Dermis blood vessel endothelial cell (primary cell): Measurements from ENCODE around the gene TFIP11. TPM values are rescaled to one million over a fixed set of nuclear protein-coding genes. Genes with fewer than 3 reads are reported as not detected.

Experiments used
- DNase-seq: peaks from one replicate; pipeline ENCODE4 v3.0.0; 2010
- total RNA-seq: library from RNA; depleted of rRNA; stranded (reverse); fragments of >200 nt; gene quantifications from 2 replicates; pipeline ENCODE4 v1.2.3, GENCODE V29; 2014

TFIP11 gene
- total RNA-seq, 1 donor from 2014 or later, result 54.1 TPM

DNA sequence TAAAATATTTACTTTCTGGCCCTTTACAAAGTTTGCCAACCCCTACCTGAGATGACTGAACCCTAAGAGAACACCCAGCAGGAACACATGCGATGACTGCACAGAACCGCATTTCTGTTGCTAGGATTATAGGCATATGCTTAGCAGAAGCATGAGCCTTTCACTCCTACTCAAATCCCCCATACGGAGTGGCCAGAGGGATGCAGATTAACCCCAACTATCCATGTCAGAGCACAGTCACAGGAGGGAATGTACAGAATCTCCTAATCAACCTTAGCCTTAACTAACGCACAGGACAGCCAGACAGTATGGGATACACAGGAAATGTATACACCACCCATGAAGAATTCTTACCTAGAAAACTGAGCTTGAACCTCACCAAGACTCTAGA is 34.9 kb downstream of the TFIP11 start:
- DNase-seq, result no peak

DNA sequence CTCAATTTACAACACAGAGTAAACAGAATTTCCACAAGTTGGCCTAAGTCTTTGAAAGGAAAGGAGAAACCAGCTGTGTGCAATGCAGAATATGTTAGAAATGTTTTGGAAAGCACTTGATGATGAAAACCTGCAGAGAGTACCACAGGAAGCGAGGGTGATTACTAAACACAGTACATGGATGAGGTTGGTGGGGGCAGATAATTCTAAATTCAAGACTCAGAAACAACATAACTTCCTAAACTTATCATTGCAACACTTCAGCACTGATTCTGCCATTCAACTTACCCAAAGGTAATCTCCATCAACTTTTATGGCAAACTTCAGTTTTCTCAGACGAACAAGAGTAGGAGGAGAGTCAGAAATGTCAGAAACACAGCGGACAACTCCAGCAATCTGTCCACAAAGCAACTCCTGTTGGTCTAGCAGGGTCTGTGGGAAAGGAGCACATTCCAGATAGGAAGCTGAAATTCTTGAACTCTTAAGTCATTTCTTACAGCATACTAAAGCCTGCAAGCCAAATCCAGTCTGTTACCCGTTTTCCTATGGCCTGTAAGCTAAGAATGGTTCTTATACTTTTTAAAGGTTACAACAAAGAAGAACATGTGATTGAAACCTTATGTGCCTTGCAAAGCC is 35.5 kb downstream of the TFIP11 start:
- DNase-seq, result no peak

DNA sequence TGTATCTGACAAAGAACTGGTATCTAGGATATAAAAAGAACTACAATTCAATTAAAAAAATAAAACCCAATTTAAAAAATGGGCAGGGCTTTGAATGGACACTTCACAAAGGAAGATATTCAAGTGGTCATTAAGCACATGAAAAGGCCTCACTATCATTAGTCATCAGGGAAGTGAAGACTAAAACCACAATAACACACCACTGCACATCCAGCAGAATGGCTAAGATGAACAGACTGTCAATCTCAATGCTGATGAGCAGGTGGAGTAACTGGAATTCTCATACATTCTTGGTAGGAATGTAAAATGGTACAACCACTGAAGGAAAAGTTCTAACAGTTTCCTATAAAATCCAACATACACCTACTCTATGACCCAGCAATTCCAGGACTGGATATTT is 37.6 kb downstream of the TFIP11 start:
- peak; percentile 42 for DNase-seq

DNA sequence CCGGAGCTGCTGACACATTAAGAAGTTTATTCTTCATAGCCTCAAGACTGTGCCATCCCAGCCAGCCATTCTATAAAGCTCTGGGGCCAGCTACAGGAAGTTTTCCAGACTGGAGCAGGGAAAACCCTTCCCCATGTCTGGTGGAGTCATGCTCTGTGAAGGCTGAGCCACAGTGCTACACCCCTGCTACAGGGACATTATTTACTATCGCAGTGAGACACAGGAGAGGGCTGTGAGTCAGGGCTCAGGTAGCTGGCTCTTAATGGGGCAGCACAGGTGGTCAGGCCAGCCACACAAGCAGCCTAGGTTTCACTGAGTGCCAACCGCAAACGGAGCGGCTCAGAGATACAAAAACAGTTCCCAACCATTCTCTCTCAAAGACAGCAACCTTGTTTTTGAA is 40.8 kb downstream of the TFIP11 start:
- peak; percentile 90 for DNase-seq

DNA sequence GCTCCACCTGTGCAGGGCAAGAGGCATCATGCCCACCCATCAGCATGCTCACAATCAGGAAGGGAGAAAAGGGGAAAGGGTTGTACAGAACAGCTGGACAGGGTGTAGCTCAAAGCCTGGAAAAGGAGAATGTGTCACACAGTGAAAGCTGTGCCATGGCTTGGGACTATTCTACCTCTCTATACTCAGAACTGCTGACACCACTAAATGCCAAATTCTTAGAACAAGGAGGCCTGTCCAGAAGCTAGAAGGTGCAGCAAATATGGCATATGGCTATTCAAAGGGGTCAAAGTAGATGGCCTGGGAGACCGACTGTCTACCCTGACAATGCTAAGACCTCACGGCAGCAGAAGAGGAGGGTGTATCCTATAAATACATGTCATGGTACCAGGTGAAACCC is 41.5 kb downstream of the TFIP11 start:
- DNase-seq, result no peak

DNA sequence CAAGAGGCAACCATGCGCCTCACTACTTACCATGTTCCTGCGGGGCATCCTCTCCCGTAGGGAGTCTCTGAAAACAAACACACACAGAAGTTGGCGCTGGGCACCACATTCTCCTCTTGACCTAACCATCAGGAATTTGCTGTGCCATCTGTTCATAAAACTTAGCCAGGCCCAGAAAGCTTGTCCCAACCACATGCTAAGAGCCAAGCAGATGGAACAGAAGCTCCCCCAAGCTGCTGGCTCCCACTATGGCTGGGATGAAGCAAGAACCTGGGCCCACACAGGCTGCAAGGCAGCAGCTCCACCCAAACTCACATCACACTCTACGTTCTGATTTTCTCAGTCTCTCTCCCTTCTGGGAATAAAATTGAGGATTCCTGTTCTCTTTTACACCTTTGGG is 46.1 kb downstream of the TFIP11 start:
- no peak for DNase-seq

DNA sequence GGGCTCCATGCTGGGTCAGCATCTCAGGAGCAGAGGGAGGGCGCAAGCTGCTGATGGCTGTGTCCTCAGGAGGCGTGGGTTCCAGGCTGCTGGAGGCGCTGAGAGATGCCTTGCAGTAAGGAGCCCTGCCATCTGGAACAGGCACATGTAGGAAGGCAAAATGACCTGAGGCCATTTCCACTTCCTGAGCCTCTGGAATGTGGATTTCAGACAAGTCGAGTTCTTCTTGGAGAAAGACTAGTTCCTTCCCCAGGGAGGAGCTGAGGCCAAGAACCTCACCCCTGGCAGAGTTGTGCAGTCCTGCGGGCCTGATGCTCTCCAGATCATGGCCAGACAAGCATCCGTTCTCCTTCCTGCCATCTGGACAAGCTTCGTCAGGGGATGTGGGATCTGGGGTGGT is 48.0 kb downstream of the TFIP11 start:
- peak; percentile 73 for DNase-seq

DNA sequence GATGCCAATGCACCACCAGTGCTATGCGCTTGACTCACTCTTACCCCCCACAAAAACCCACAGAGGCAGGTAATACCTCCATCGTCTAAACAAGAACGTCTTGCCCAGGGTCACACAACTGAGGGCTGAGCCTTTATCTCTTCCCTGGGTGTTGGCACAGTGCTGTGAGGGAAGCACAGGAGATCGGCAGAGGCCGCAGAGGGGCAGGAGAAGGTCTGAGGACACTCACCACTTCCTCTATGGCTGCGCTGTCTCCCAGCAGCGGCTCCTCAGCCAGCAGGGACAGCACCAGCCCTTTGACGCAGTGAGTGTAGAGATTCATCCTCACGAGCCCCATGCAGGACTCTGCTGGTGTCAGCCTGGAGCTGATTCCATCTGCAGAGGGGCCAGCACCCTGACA is 48.6 kb downstream of the TFIP11 start:
- DNase-seq, result no peak

DNA sequence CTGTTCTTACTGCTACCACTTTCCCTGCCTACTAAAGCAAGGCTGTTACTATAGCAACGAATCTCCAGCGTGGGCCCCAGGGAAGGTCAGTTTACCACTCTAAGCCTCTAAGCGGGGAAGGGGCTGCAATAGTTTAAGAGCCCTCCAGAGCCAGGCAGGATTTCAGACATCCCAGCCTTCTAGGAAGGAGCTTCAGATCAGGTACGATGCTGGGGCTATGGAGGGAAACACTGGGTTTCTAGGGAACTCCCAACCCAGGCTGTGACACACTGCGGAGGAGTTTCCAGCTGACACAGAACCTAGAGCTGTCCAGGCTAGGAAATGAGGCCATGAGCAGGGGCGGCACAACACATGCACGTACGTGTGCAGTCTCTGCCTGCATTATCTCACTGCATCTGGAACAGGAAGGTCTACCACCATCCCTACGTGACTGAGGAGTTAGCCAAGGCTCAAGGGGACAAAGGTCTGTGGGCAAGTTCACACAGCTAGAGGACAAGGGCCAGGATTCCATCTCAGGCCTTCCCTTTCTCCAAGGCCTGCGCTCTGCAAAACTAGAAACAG is 49.1 kb downstream of the TFIP11 start:
- DNase-seq, result no peak

DNA sequence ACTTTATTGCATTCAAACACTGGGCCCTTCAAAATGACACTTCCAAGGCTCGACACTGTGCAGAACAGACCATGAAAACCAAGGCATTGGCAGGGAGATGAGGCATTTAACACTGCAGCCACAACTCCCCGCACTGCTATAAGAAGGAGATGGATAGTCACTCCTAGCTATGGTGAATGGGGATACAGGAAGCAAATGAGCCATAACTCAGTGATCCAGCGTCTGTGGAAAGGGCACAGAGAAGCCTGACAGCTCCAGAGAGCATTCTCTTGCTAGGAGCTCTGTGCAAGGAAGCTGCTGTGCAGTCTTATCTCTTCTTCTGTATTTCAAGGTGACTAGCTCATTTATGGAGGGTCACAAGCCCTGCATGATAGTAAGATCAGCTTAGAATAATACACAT is 49.6 kb downstream of the TFIP11 start:
- DNase-seq, result no peak

DNA sequence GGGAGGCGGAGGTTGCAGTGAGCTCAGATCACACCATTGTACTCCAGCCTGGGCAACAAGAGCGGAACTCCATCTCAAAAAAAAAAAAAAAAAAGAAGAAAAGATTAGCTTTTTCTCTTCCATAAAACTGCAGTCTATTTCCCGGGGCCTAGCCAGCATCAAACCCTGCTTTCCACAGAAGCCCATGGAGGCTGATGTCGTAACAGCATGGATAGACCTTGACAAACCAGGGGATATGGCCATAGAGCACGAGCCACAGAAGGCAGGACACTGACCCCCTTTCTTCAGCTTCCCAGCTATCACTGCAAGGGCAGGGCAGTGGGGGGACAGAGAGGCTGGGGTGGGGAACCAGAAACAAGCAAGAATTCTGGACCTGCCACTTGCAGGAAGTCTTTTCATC is 50.2 kb downstream of the TFIP11 start:
- DNase-seq, result no peak

DNA sequence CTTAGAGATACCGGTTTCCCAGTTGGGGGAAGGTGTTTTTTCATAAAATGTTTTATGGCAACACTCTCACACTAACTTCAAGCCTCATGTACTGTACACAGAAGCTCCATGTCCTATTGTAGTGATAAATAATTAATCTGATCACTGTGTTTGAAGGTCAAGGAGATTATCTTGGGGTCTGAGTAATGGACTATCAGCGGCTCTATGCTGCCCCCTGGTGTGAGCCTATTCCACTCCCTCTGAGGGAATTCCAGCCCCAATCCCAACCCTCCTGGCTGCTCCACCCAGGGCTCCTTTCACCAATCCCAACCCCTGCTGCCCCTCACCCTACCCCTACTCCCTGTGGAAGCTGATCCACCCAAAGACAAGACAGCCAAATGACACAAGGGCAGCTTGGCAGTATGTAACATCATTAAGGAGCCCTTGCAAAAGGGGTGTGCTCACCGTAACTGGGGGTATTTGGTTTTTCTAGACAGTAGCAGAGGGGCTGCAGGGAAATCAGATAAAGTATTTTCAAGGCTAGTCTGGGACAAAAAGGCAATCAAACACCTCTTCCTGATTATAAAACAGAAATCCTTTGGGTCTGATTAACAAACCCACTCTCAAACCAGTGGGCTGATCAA is 51.0 kb downstream of the TFIP11 start:
- DNase-seq, result peak; percentile 72

DNA sequence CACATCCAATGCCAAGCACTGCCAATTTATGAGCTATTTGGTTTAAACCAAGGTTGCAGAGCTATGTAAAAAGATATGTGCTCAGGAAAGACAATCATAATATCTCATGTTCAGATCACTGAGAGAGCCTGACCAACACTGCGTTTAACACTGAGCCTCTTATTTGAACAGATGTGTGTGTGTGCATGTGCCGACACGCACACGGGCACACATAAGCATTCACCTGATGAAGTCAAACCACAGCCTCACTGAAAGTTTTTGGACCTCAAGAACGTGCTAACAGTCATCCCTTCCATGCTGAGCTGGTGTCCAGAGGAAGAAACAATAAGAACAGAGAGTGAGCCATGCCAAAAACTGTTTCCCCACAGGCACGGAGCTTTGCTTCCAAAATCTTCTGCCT is 52.1 kb downstream of the TFIP11 start:
- DNase-seq, result no peak

DNA sequence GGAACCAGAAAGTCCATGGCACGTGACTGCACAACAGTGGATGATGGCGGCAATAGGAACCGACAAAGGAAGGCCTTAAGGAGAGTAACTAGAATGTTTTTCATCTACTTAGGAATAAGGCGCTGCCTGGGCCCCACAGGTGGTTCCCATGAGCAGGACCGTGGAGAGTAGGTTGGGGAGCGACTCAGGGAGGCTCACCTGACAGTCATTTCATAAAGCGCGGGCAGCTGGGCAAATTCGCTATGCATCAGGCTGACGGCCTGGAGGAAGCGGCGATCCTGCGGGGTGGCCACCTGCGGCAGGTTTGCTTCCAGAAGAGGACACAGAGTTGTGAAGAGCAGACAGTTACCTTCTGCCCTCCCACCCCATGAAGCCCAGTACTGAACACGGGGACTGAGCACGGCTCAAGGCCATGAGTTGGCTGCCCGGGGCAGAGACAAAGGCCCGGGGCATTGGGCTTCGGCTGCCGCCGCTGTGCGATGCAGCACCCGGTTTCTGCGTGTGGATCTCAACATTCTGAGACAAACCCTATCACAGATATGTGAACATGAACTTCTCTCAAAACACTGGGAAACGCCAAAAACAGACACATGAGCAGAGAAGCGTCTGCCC is 54.5 kb downstream of the TFIP11 start:
- DNase-seq, result no peak

DNA sequence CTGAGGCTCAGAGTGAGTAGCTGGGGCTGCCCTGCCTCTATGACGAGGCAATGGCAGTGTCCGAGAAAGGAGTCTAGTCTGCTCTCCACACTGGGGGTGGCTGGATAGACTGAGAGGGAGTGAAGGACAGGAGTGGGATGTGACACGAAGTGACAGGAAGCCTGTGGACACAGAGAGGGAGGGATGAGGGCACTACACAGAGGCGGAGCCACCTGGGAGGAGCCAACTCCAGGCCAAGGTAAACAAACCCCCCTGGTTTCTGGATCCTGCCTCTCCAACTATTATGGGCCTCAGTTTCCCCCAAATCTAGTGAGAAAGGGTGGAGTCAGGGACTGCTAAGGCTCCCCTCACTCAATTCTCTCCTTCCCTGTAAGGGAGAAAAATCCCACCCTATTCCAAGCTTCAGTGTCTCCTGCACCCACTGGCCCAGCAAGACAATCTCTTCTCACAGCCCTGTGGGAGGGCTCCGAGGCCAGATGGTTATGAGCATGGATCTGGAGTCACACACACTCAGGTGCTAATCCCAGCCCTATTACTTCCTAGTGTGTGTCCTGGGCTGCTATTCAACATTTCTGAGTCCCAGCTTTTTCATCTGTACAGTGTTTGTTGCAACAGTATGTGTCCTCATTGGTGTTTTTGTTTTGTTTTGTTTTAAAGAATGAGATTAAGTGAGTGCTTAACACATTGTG is 58.3 kb downstream of the TFIP11 start:
- DNase-seq, result no peak

DNA sequence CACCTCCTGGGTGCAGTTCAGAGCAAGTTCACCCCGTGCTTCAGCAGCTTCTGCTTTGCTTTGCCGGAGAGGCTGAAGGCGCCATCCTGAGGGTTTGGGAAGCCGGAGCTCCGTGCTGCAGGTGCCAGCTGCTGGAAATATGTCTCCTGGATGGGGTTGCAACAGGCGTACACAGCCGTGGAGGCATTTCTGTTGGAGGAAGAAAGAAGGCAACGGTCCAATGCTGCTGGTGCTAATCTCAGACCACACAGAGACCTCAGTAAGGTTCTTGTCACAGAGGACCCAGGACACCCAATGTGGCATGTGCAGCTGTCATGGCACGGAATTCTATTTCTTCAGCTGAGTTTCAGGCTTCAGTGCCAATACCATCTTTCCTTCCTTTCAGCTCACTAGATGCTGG is 59.1 kb downstream of the TFIP11 start:
- DNase-seq, result no peak

DNA sequence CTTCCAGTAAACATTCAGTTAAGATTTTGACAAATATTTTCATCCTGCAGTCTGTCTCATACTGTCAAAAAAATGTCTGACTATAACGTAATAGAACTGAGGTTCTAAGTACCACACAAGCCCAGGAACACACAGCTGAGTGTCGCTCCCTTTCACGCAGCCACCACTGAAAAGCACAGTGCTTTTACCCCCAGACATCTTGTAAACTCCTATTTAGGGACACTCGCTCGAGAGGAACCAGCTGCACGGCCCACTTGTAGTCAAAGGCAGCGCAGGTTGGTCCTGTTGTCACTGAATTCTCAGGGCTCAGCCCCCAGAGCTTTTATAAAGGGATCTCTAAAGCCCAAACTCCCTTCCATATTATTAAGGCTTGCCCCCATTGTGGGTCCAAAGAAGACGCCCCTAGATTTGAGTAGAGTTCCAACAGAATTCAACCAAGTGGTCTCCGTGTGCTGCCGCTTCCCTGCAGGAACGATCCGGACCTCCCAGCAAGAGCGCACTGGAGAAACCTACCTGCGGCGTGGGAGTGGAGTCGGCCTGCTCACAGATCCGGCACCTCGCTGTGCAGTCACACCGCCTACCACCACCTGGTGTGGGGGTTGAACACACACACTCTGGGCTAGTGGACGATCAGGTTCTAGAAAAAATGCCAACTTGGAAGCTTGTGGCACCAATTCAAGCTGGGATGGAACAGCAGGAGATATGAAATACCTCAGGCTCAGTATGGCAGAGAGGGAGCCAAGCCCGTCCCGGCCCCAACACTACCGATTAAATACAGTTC is 59.8 kb downstream of the TFIP11 start:
- no peak for DNase-seq

DNA sequence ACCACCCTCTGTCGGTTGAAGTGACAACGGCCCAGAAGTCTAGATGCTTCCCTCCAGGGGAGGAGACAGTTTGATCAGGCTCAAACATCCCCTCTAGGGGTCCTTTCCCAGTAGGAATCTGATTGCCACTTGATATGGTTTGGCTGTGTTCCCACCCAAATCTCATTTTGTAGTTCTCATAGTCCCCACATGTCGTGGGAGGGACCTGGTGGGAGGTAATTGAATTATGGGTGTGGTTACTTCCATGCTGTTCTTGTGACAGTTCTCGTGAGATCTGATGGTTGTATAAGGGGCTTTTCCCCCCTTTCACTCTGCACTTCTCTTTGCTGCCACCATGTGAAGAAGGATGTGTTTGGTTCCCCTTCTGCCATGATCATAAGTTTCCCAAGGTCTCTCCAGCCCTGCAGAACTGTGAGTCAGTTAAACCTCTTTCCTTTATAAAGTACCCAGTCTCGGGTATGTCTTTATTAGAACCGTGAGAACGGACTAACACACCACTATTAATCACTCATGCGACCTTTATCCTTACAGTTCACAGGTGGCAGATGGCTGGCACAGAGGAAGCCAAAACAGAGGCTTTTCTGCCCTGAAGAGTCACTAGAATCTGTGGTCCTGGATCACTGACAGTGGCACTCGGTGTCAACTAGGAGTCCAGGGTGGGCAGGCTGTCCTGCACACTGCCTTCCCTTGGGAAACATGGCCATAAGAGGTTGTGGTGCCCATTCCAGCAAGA is 61.7 kb downstream of the TFIP11 start:
- no peak for DNase-seq

DNA sequence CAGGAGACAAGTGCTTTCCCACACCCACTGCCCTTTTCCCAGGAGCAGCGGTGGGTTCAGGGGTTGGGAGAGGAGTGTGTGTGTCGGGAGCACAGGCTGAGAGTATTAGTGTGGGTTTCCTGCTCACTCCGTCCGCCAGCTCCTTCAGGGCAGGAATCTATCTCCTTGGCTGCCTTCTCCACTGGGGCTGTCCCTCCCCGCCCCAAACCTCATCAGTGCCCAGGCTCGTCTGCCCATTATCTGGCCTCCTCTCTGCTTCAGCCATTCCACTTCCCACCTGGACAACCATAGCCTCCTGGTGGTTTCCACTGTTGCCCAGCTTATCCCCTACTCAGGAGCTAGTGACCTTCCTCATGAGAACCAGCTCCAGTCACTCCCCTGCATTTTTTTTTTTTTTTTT is 63.3 kb downstream of the TFIP11 start:
- DNase-seq, result no peak

DNA sequence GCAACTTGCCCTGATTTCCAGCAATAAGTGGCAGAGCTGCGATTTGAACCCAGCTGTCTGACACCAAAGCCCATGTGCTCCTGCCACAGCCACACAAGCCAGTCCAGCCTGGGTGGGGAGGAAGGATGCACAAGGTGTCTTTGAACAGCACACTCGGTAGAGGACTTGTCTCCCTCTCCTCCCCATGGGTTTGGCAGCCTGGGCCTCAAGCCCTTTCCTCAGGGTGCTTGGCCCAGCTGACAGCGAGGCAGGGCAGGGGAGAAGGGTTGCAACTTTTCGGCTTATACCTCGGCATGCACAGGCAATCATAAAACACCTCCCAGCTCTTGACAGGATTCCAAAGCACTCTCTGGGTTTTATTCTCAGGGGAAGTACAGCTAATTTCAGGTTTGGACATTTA is 63.9 kb downstream of the TFIP11 start:
- no peak for DNase-seq

DNA sequence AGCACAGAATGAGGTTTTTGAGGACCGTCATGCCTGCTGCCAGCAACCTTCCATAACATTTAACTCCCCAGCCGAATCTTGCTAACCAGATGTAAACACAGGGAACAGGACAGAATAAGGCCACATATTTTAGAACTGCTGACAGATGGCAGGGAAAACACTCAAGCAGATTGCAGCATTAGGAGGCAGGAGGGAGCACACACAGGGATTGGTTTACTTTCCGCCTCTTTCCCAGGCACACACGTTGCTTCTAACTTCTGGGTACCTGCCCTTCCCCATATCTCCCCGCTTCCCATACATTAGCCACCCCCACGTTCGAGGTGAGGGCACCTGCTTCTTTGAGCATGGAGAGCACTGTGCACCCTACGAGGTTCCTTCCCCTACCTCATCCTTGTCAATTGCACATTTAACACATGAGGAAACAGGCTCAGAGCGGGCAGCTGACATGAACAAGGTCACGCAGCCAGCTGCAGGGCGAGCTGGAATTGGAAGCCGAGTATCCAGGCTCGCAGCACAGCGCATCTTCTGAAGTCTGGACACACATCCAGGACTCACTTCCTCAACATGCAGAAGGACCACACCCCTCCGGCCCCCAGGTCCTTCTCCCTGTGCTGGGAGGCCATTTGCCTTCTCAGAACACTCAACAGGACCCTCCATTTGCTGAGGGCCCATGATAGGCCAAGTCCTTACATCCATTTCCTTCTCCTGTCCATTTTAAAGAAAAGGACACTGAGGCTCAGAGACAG is 64.5 kb downstream of the TFIP11 start:
- DNase-seq, result no peak
